Breast epithelium (tissue), 4 donors: Measurements from ENCODE around the gene ANTXR1. TPM values are rescaled to one million over a fixed set of nuclear protein-coding genes. Genes with fewer than 3 reads are reported as not detected.
A peak's percentile ranks its signal among the peaks of the same experiment; 100 is the strongest.

ENCODE experiments used
- DNase-seq, 2 donors: peaks; one replicate each; pipeline ENCODE4 v3.0.0-alpha.2; 2019; ENCODE audit warnings: low spot score in 2 of 2
- H3K27ac ChIP-seq, 2 donors: fragments of 200-600 bp; sonication (generic) in 1 of 2; one replicate each; pipeline ENCODE4 v1.5.1; 2016 to 2019; ENCODE audit warnings: mild to moderate bottlenecking in 1 of 2
- H3K27me3 ChIP-seq, 2 donors: fragments of 200-600 bp; sonication (generic) in 1 of 2; one replicate each; pipeline versions ENCODE4 v1.5.1 to v1.6.0; 2017 to 2019; ENCODE audit warnings: control low read depth in 1 of 2, mild to moderate bottlenecking in 1 of 2
- H3K36me3 ChIP-seq: fragments of 200-600 bp; one replicate; pipeline ENCODE4 v1.5.1; 2019
- H3K4me1 ChIP-seq, 2 donors: fragments of 200-600 bp; sonication (generic); one replicate each; pipeline ENCODE4 v1.5.1; 2016 to 2019; ENCODE audit warnings: control low read depth in 1 of 2
- H3K4me3 ChIP-seq, 3 donors: fragments of 200-600 bp; sonication (generic); 1 replicate in 2 of 3; 2 replicates in 1 of 3; pipeline ENCODE4 v1.5.1; 2016 to 2019; ENCODE audit warnings: mild to moderate bottlenecking in 3 of 3, moderate library complexity in 2 of 3
- H3K9me3 ChIP-seq, 2 donors: fragments of 200-600 bp; sonication (generic) in 1 of 2; one replicate each; pipeline ENCODE4 v1.5.1; 2016 to 2019; ENCODE audit warnings: control low read depth in 1 of 2
- POLR2A ChIP-seq: fragments of 450-650 bp; IDR thresholded peaks from one replicate; pipeline ENCODE4 v1.6.1; 2016; ENCODE audit warnings: antibody characterized with exemption, mild to moderate bottlenecking, moderate library complexity
- POLR2AphosphoS5 ChIP-seq, 3 donors: sonication (generic); formaldehyde crosslinking; IDR thresholded peaks; one replicate each; pipeline ENCODE4 v1.6.1; 2017; ENCODE audit warnings: antibody characterized with exemption in 3 of 3
- intact Hi-C: fragments of 100-400 bp; cut with DNase I; formaldehyde crosslinking; loops from one replicate; pipeline ENCODE4 v1.15.1; 2023; ENCODE audit warnings: low total_unique reads
- total RNA-seq, 3 donors: library from RNA; depleted of rRNA; stranded (reverse); fragments of >200 nt; gene quantifications; one replicate each; pipeline ENCODE4 v1.1.0, GENCODE V29; 2016
- TF ChIP-seq, protein P1 (sequence below), 3 donors: fragments of 450-650 bp; IDR thresholded peaks; one replicate each; pipeline ENCODE4 v1.5.1; 2016 to 2017; ENCODE audit warnings: antibody characterized with exemption in 3 of 3, mild to moderate bottlenecking in 3 of 3, moderate library complexity in 3 of 3

The ANTXR1 gene
- total RNA-seq, 3 donors from 2014 or later: 52.7 to 72.8 (median 68.8) TPM

- TF ChIP-seq, protein P1, sequence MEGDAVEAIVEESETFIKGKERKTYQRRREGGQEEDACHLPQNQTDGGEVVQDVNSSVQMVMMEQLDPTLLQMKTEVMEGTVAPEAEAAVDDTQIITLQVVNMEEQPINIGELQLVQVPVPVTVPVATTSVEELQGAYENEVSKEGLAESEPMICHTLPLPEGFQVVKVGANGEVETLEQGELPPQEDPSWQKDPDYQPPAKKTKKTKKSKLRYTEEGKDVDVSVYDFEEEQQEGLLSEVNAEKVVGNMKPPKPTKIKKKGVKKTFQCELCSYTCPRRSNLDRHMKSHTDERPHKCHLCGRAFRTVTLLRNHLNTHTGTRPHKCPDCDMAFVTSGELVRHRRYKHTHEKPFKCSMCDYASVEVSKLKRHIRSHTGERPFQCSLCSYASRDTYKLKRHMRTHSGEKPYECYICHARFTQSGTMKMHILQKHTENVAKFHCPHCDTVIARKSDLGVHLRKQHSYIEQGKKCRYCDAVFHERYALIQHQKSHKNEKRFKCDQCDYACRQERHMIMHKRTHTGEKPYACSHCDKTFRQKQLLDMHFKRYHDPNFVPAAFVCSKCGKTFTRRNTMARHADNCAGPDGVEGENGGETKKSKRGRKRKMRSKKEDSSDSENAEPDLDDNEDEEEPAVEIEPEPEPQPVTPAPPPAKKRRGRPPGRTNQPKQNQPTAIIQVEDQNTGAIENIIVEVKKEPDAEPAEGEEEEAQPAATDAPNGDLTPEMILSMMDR (IDR thresholded peaks at IDR 0.05): no peak
- no peak overlapping the region for H3K4me3 ChIP-seq
- no peaks in the 10 kb centered on the region for H3K36me3 ChIP-seq
- intact Hi-C loops: no loop called here
- no peak for DNase-seq
- H3K27me3 ChIP-seq: no peaks in the 10 kb centered on the region
- H3K4me1 ChIP-seq: no peaks in the 10 kb centered on the region
- H3K9me3 ChIP-seq: no peaks in the 10 kb centered on the region
- H3K27ac ChIP-seq: peak overlapping the region in 1 of 2 donors; percentile 34
Observed at GRCh38 chr2:69217333-69218080, 204.5 kb downstream of the ANTXR1 start.

DNA sequence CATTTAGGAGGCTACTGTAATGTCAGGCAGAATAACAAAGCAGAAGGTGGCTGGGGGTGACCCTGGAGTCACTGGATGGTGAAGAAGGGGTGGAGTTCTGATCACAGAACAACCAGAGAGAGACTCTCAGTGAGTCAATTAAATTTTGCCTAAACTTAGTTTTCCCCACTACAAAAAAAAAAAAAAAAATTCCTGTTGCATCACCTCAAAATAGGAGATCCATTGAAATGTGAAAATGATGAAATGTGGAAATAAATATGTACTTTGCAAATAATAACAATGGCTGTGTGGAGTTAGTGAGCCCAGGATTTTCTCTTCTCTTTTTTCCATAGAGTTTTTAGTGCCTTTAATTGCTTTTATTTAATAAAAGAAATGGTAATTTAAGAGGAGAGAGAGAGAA lies 208.5 kb downstream of the ANTXR1 start:
- TF ChIP-seq, protein P1 (IDR thresholded peaks at IDR 0.05): no peak
- TF ChIP-seq POLR2AphosphoS5 (IDR thresholded peaks at IDR 0.05) (no peak), POLR2A (no peak)
- Histone ChIP-seq H3K27ac (no peak overlapping the region), H3K4me1 (no peaks in the 10 kb centered on the region), H3K27me3 (no peaks in the 10 kb centered on the region), H3K4me3 (no peak overlapping the region), H3K9me3 (no peaks in the 10 kb centered on the region), H3K36me3 (no peaks in the 10 kb centered on the region)
- no peak for DNase-seq
- intact Hi-C loops: no loop called here

- Histone ChIP-seq H3K27me3 (no peaks in the 10 kb centered on the region), H3K9me3 (no peaks in the 10 kb centered on the region), H3K4me1 (no peaks in the 10 kb centered on the region), H3K4me3 (no peak overlapping the region), H3K36me3 (no peaks in the 10 kb centered on the region), H3K27ac (peak overlapping the region in 1 of 2 donors; percentile 48)
- intact Hi-C loops: no loop called here
- no peak for DNase-seq
- TF ChIP-seq, protein P1 (IDR thresholded peaks at IDR 0.05): no peak
- TF ChIP-seq POLR2AphosphoS5 (IDR thresholded peaks at IDR 0.05): no peak
Observed at GRCh38 chr2:69221960-69222751, 209.2 kb downstream of the ANTXR1 start.

DNA sequence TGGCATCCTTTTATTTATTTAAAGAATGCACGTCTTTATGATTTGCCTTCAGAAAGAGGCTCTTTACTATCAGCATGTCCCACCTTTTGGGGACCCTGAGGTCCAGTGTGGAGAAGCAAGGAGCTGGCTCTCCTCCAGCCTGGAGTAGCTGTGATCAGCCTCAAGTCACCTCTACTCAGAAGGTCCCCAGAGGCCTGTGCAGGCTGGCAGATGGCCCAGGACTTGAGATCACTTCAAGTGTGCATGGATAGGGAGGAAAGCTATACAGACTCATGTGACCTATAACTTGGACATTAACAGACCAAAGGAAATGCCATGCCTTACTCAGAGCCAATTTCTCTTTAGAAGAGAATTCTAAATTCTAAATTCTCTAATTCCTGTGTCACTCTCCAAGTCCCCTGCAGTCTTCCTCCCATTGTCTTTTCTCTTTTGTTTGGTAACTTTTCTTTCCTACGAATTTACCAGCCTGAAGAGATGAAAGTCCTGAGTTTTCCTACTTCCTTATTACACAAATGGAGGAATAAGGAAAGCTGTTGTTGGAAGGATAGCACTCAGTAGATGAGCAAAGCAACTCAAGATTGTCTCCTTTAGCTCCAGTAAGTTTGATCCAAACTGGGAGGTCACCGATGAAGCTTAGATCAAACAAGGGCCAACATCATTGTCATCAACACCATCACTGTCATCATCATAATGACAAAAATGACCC lies 210.1 kb downstream of the ANTXR1 start:
- no peaks in the 10 kb centered on the region for H3K9me3 ChIP-seq
- intact Hi-C loops: no loop called here
- H3K27ac ChIP-seq: no peak overlapping the region
- H3K4me1 ChIP-seq: no peaks in the 10 kb centered on the region
- H3K4me3 ChIP-seq: no peak overlapping the region
- TF ChIP-seq POLR2AphosphoS5 (IDR thresholded peaks at IDR 0.05): no peak
- TF ChIP-seq, protein P1 (IDR thresholded peaks at IDR 0.05): no peak
- no peak for TF ChIP-seq POLR2A
- DNase-seq: no peak
- no peaks in the 10 kb centered on the region for H3K27me3 ChIP-seq
- no peaks in the 10 kb centered on the region for H3K36me3 ChIP-seq
